ENCODE measurements around the gene UTP14C. TPM values are rescaled to one million over a fixed set of nuclear protein-coding genes. Genes with fewer than 3 reads are reported as not detected.
"Not testable (repeated sequence)": the region's sequence is repeated elsewhere in the genome, so short reads cannot be mapped to it uniquely, and the experiment has no call there.

The UTP14C gene
- total and polyA plus RNA-seq, 2 of the 13 experiments (the other 11 are each of a cell fraction or from before 2014, with no cell fraction given) = 8.8 to 12.2 TPM

GRCh38 chr13:51983292-51983691 lies 41.2 kb upstream of the UTP14C start:
- H3K4me3 ChIP-seq (replicated peaks in 1 of 3; ENCODE audit: insufficient read depth in 1 of 3, low read depth in 2 of 3, low read length in 3 of 3); CTCF ChIA-PET (ENCODE audit: low intra/inter-chr PET ratio, low total read pairs); DNase-seq (ENCODE audit: low spot score); H3K9me3 ChIP-seq (ENCODE audit: low read length); H3K9ac ChIP-seq (ENCODE audit: insufficient read depth, low read depth, low read length); H2AFZ ChIP-seq (ENCODE audit: low read length); H3K27ac ChIP-seq (ENCODE audit: extremely low read length, insufficient read depth, low read length); H3K27me3 ChIP-seq (ENCODE audit: control insufficient read depth in 1 of 2, insufficient read depth in 2 of 2, low read length in 2 of 2); in situ Hi-C loops (cut with HindIII; ENCODE audit: extremely low pct_ligation_motif_present, low pct_unique_long_range_greater_than_20kb); H4K20me1 ChIP-seq (ENCODE audit: insufficient read depth, low read length); FAIRE-seq; H3K4me2 ChIP-seq (ENCODE audit: low read depth, low read length); intact Hi-C loops (cut with micrococcal nuclease; ENCODE audit: unreplicated experiment); ATAC-seq; BruUV-seq (replicated peaks); H3K36me3 ChIP-seq (replicated peaks in 1 of 2; ENCODE audit: control insufficient read depth in 1 of 2, insufficient read depth in 2 of 2, low read length in 2 of 2): not testable (repeated sequence)
- POLR2A ChIA-PET = interaction anchor here (1.7 kb wide), 1 partner anchor 16 kb away, joined by 4 read pairs; no protein-coding TSS in a partner anchor
- Histone ChIP-seq H3K79me2 (ENCODE audit: insufficient read depth, low read length) (peaks cover 81% of the 10 kb centered on the region), H3K4me1 (ENCODE audit: insufficient read depth, low read length) (peaks cover 70% of the 10 kb centered on the region)
- 100% methylated on average over 1 of the region's 3 CpGs for WGBS (ENCODE audit: low lambda C conversion rate)
- peak; percentile 90; the same call in 1 of the 2 replicates for TF ChIP-seq ZNF17 (CRISPR knock-in tag; IDR thresholded peaks at IDR 0.05)

- H3K27me3 ChIP-seq (ENCODE audit: control insufficient read depth in 1 of 2, insufficient read depth in 2 of 2, low read length in 2 of 2); H3K27ac ChIP-seq (ENCODE audit: extremely low read length, insufficient read depth, low read length); H3K9me3 ChIP-seq (ENCODE audit: low read length); H3K4me3 ChIP-seq (replicated peaks in 1 of 3; ENCODE audit: insufficient read depth in 1 of 3, low read depth in 2 of 3, low read length in 3 of 3); DNase-seq (ENCODE audit: low spot score); H3K36me3 ChIP-seq (replicated peaks in 1 of 2; ENCODE audit: control insufficient read depth in 1 of 2, insufficient read depth in 2 of 2, low read length in 2 of 2); BruUV-seq (replicated peaks); H3K9ac ChIP-seq (ENCODE audit: insufficient read depth, low read depth, low read length); CTCF ChIA-PET (ENCODE audit: low intra/inter-chr PET ratio, low total read pairs); H4K20me1 ChIP-seq (ENCODE audit: insufficient read depth, low read length); H2AFZ ChIP-seq (ENCODE audit: low read length); ATAC-seq; H3K4me2 ChIP-seq (ENCODE audit: low read depth, low read length); FAIRE-seq; POLR2A ChIA-PET; in situ Hi-C loops (cut with HindIII; ENCODE audit: extremely low pct_ligation_motif_present, low pct_unique_long_range_greater_than_20kb): not testable (repeated sequence)
- Histone ChIP-seq H3K79me2 (ENCODE audit: insufficient read depth, low read length) (peaks cover 77% of the 10 kb centered on the region), H3K4me1 (ENCODE audit: insufficient read depth, low read length) (peaks cover 64% of the 10 kb centered on the region)
- intact Hi-C loops (cut with micrococcal nuclease; ENCODE audit: unreplicated experiment) = loop anchor here (5.0 kb wide), 1 partner anchor 42 kb away; no protein-coding TSS in a partner anchor
- 86% methylated on average over 4 of the region's 4 CpGs for WGBS (ENCODE audit: low lambda C conversion rate)
These were observed 39.6 kb upstream of the UTP14C start for GRCh38 chr13:51984904-51985303.
